Stomach (tissue), 4 donors: ENCODE measurements around the gene RNASET2.

Experiments used
- EP300 ChIP-seq: sonication (generic); formaldehyde crosslinking; IDR thresholded peaks from one replicate; pipeline ENCODE4 v1.6.1; 2017; ENCODE audit warnings: antibody characterized with exemption
- POLR2AphosphoS5 ChIP-seq, 3 donors: sonication (generic); formaldehyde crosslinking; IDR thresholded peaks; one replicate each; pipeline ENCODE4 v1.6.1; 2016; ENCODE audit warnings: antibody characterized with exemption in 3 of 3
- TF ChIP-seq, protein P1 (sequence below), 7 experiments: fragments of 450-650 bp in 4 of 7; fragments of 200-600 bp in 3 of 7; sonication (generic) in 3 of 7; IDR thresholded peaks; one replicate each; pipeline ENCODE4 v1.5.1; 2016 to 2019; ENCODE audit warnings: antibody characterized with exemption in 7 of 7, control low read depth in 2 of 7, mild to moderate bottlenecking in 1 of 7

- TF ChIP-seq, protein P1, sequence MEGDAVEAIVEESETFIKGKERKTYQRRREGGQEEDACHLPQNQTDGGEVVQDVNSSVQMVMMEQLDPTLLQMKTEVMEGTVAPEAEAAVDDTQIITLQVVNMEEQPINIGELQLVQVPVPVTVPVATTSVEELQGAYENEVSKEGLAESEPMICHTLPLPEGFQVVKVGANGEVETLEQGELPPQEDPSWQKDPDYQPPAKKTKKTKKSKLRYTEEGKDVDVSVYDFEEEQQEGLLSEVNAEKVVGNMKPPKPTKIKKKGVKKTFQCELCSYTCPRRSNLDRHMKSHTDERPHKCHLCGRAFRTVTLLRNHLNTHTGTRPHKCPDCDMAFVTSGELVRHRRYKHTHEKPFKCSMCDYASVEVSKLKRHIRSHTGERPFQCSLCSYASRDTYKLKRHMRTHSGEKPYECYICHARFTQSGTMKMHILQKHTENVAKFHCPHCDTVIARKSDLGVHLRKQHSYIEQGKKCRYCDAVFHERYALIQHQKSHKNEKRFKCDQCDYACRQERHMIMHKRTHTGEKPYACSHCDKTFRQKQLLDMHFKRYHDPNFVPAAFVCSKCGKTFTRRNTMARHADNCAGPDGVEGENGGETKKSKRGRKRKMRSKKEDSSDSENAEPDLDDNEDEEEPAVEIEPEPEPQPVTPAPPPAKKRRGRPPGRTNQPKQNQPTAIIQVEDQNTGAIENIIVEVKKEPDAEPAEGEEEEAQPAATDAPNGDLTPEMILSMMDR (IDR thresholded peaks at IDR 0.05) = no peak
- TF ChIP-seq POLR2AphosphoS5 (IDR thresholded peaks at IDR 0.05) = no peak
- TF ChIP-seq EP300 = no peak
These were observed 47.5 kb downstream of the RNASET2 start for GRCh38 chr6:166908811-166909210.
